H4 (cell line): ENCODE data around the gene ZSCAN10. TPM values are rescaled to one million over a fixed set of nuclear protein-coding genes. Genes with fewer than 3 reads are reported as not detected.

Source experiments
- DNase-seq: peaks from one replicate; pipeline ENCODE4 v3.0.0-alpha.2; 2015; ENCODE audit warnings: low spot score
- total RNA-seq: library from RNA; depleted of rRNA; stranded (reverse); fragments of >200 nt; shearing (Covaris generic); gene quantifications from 2 replicates; pipeline ENCODE4 v1.2.3, GENCODE V29; 2014

ZSCAN10 gene
- total RNA-seq, 1 experiment from 2014 or later, result not detected

GRCh38 chr16:3134338-3135125 is 35.4 kb upstream of the ZSCAN10 start, which contains the start of gene ZNF213:
Gene ZNF213, plus strand, starts transcription at chr16:3135029. Its CDS starts 2,252 bp downstream, at chr16:3137281.
- peak; percentile 99 for DNase-seq

- DNase-seq, result no peak
These were observed 34.8 kb upstream of the ZSCAN10 start for GRCh38 chr16:3133844-3134243.

- DNase-seq, result peak; percentile 50
These were observed 32.8 kb upstream of the ZSCAN10 start for GRCh38 chr16:3131755-3132377.

GRCh38 chr16:3129137-3130131 is 30.3 kb upstream of the ZSCAN10 start:
- DNase-seq, result peak; percentile 77

- no peak for DNase-seq
These were observed 28.7 kb upstream of the ZSCAN10 start for GRCh38 chr16:3127745-3128144.

GRCh38 chr16:3123986-3124886 is 25.1 kb upstream of the ZSCAN10 start:
- DNase-seq, result peak; percentile 95

- no peak for DNase-seq
These were observed 24.0 kb upstream of the ZSCAN10 start for GRCh38 chr16:3122926-3123570.

GRCh38 chr16:3121851-3122467 is 22.9 kb upstream of the ZSCAN10 start:
- DNase-seq, result no peak

GRCh38 chr16:3120435-3120834 is 21.3 kb upstream of the ZSCAN10 start:
- no peak for DNase-seq

GRCh38 chr16:3119701-3120408 is 20.8 kb upstream of the ZSCAN10 start:
- no peak for DNase-seq

GRCh38 chr16:3119286-3119685 is 20.2 kb upstream of the ZSCAN10 start:
- DNase-seq, result no peak

GRCh38 chr16:3118846-3119245 is 19.8 kb upstream of the ZSCAN10 start:
- DNase-seq, result no peak

- no peak for DNase-seq
These were observed 19.2 kb upstream of the ZSCAN10 start for GRCh38 chr16:3118204-3118790.

- no peak for DNase-seq
These were observed 16.5 kb upstream of the ZSCAN10 start for GRCh38 chr16:3115561-3115960.

GRCh38 chr16:3115003-3115402 is 15.9 kb upstream of the ZSCAN10 start:
- DNase-seq, result no peak

GRCh38 chr16:3113765-3114479 is 14.8 kb upstream of the ZSCAN10 start:
- DNase-seq, result no peak

GRCh38 chr16:3112881-3113574 is 13.9 kb upstream of the ZSCAN10 start:
- no peak for DNase-seq
